ENCODE measurements around the gene TEX26.

TEX26 gene

GRCh38 chr13:31015199-31015598 is 82.7 kb downstream of the TEX26 start:
- DNase-seq, result no peak

GRCh38 chr13:31016342-31017325 is 84.2 kb downstream of the TEX26 start:
- DNase-seq, result no peak

- DNase-seq, result no peak
Observed at GRCh38 chr13:31018511-31018910, 86.1 kb downstream of the TEX26 start.

- no peak for DNase-seq
Observed at GRCh38 chr13:31020996-31021395, 88.5 kb downstream of the TEX26 start.

- DNase-seq, result no peak
Observed at GRCh38 chr13:31022288-31022895, 89.9 kb downstream of the TEX26 start.

GRCh38 chr13:31022928-31023530 is 90.6 kb downstream of the TEX26 start:
- no peak for DNase-seq

Measured in activated naive CD4-positive, alpha-beta T cell (primary cell).